Sigmoid colon (tissue), 4 donors: Measurements from ENCODE around the gene RPS27.
A peak's percentile ranks its signal among the peaks of the same experiment; 100 is the strongest.

Source experiments
- POLR2A ChIP-seq, 2 donors: fragments of 450-650 bp; IDR thresholded peaks; one replicate each; pipeline ENCODE4 v1.6.1; 2016; ENCODE audit warnings: antibody characterized with exemption in 2 of 2, mild to moderate bottlenecking in 2 of 2, moderate library complexity in 2 of 2
- POLR2AphosphoS5 ChIP-seq, 4 donors: sonication (generic); formaldehyde crosslinking; IDR thresholded peaks; one replicate each; pipeline ENCODE4 v1.6.1; 2017; ENCODE audit warnings: antibody characterized with exemption in 4 of 4
- TF ChIP-seq, protein P1 (sequence below), 4 experiments: fragments of 450-650 bp in 3 of 4; fragments of 200-600 bp in 1 of 4; IDR thresholded peaks; one replicate each; pipeline ENCODE4 v1.5.1; 2016 to 2019; ENCODE audit warnings: antibody characterized with exemption in 4 of 4, mild to moderate bottlenecking in 3 of 4, moderate library complexity in 2 of 4

DNA sequence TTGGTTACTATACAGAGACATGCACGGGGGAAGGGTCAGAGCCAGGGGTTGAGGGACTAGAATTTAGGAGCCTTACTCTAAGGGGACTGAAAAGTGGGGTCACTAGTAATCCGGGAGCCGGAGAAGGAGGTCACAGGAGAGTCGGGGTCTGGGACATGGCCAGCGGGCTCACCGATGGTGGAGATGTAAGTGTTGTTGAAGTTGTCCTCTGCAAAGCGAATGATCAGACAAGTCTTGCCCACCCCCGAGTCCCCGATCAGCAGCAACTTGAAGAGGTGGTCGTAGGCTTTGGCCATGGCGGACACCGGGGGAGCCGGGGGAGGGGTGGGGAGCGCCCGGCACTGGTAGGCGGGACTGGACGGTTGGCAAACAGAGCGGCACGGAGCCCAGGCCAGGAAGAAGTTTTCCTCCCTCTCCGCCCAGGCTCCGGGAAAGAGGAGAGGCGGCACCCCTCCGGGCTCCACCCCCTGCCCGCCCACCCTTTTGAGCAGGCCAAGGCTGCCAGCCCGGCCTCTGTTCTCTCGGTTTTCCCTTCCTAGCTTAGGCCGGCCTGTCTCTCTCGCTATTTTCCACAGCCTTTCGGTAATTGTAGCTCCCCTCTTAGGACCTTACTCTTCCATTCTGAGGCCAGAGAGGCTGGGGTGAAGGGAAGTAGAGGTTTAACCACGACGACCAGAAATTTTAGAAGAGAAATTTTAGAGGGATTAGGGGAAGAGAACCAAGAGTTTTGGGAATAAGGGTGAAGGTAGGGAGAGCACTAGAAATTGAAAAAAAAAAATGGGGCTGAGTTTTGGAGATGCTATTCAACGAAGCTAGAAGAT is 4.4 kb upstream of the RPS27 start, which contains the start of gene RAB13:
- TF ChIP-seq, protein P1, sequence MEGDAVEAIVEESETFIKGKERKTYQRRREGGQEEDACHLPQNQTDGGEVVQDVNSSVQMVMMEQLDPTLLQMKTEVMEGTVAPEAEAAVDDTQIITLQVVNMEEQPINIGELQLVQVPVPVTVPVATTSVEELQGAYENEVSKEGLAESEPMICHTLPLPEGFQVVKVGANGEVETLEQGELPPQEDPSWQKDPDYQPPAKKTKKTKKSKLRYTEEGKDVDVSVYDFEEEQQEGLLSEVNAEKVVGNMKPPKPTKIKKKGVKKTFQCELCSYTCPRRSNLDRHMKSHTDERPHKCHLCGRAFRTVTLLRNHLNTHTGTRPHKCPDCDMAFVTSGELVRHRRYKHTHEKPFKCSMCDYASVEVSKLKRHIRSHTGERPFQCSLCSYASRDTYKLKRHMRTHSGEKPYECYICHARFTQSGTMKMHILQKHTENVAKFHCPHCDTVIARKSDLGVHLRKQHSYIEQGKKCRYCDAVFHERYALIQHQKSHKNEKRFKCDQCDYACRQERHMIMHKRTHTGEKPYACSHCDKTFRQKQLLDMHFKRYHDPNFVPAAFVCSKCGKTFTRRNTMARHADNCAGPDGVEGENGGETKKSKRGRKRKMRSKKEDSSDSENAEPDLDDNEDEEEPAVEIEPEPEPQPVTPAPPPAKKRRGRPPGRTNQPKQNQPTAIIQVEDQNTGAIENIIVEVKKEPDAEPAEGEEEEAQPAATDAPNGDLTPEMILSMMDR (IDR thresholded peaks at IDR 0.05), result no peak
- TF ChIP-seq POLR2AphosphoS5 (IDR thresholded peaks at IDR 0.05) (peak; percentile 70 to 93 (median 83)), POLR2A (IDR thresholded peaks at IDR 0.05) (no peak)
